HEK293 (cell line): ENCODE measurements around the gene CDNF.

Experiments used
- ZNF280D ChIP-seq: fragments of 450-650 bp; formaldehyde crosslinking; IDR thresholded peaks from 2 replicates; pipeline ENCODE4 v1.5.1; 2016; ENCODE audit warnings: missing biosample characterization, missing genetic modification characterization
- ZNF768 ChIP-seq: fragments of 450-650 bp; formaldehyde crosslinking; IDR thresholded peaks from 2 replicates; pipeline ENCODE4 v1.5.1; 2018; ENCODE audit warnings: missing biosample characterization, mild to moderate bottlenecking, missing genetic modification characterization

- TF ChIP-seq ZNF768: no peak
- TF ChIP-seq ZNF280D (tag by site-specific recombination): no peak
Observed at GRCh38 chr10:14873090-14873760, 35.4 kb upstream of the CDNF start.
